HG03066 (cell line): ENCODE data around the gene RTN4RL2.
A peak's percentile ranks its signal among the peaks of the same experiment; 100 is the strongest.
"Not testable (repeated sequence)": the region's sequence is repeated elsewhere in the genome, so short reads cannot be mapped to it uniquely, and the experiment has no call there.

ENCODE experiments used
- ATAC-seq: cut with Tn5 transposase; IDR thresholded peaks from one replicate; pipeline ENCODE4 v1.9.1; 2021; ENCODE audit warnings: low read depth; ENCODE audit not compliant: unreplicated experiment

Gene RTN4RL2

GRCh38 chr11:57432149-57432561, 28.2 kb upstream of the RTN4RL2 start:
- no peak for ATAC-seq

DNA sequence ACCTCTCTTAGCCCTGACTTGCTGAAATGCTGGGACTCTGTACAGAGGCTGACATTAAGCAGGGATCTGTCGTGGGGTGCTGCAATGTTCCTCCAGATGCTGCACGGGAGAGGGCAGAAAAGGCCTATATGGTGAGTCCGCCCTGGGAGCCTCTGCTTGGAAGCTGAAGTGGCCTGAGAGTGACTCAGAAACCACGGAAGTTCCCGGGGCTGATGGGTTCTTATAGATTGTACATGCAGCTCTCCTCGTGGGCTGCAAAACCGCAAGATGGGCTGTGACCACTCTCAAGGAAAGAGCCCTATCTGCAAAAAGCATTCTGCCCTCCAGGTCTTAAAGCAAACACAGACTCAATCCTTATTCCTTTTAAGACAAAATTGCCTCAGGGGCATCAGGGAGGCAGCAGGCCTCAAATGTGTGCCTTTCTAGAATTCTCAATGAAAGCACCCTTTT, 27.6 kb upstream of the RTN4RL2 start:
- no peak for ATAC-seq

DNA sequence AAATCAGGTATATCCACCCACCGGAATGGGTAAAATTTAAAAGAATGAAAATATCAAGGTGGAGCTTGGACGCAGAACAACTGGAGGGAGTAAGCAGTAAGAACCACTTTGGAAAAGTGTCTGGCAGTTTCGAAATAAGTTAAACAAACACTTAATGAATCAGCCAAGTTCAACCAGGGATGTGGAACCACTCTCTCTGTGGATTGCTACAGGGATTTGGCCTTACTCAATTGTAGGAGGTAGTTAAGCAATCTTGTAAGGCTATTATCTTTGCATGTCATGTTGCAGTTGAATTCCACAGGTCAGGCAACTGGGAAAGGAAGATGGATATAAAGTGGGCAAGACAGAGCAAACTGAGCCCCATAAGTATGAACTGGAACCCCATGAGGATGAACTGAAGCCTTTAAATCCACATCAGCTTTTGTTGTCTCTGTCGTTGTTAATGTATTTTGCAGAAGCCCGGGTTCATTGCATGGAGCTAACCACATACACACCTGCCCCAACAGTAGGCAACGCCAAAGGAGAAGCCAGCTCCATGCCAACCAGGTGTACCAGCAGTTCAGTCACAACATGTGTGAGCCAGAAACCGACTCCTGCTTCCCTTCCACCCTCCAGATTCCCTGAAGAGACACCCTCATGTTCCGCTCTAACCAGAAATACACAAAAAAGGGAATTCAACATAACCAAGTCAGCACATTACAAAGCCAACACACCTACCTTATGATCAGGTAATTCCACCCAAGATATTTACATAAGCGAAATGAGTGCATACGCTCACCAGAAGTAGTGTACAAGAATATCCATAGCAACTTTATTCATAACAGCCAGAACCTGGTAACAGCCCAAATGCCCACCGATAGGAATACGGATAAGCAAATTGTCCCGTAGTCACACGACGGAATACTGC, 25.4 kb upstream of the RTN4RL2 start:
- ATAC-seq = no peak

DNA sequence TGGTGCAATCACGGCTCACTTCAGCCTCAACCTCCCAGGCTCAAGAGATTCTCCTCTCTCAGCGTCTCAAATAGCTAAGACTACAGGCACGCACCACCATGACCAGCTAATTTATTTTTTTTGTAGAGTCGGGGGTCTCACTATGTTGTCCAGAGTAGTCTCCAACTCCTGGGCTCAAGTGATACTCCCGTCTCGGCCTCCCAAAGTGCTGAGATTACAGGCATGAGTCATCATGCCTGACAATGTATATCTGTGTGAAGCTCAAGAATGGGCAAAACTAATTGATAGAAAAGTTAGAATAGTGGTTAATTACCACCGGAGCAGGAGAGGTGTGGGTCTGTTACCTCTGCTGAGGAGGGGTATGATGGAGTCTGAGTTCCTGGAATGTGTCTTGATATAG, 24.3 kb upstream of the RTN4RL2 start:
- no peak for ATAC-seq

DNA sequence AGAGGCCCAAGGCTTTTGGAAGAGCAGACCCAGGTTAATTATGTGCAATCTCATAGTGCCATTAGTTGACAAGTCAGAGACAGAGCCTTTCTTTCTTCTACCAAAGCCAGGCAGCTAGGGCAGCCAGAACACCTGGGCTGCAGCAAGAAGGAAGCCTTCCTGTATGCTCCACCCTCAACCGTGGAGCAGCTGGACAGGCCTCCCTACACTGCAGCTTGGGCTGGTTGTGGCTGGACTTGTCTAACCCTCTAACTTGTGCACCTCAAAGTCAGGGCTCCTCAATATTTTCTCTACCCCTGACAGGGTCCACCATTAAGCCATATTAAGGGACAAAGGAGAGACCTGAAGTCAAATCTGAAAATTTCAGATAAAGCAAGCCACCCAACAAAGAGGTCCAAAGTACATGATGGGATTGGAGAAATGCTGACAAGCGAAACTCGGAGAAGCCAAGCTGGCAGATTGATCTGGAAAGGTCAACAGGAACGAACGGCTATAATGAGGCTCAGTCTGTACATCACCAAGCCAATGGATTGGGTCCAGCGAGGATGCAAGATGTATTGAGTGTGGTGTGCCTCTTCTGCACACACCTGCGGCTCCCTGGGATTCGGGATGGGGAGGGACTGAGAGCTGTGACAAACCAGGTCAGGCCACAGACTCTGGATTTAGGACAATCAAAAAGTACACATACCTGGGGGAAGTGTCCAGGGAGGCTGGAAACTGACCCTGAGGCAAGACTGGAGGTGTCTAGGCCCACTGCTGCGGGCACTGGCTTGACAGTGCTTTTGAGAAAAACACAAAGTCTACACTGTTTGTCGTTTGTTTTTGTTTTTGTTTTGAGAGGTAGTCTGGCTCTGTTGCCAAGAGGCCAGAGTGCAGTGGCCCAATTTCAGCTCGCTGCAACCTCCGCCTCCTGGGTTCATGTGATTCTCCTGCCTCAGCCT, 21.7 kb upstream of the RTN4RL2 start:
- no peak for ATAC-seq

- ATAC-seq = no peak
These were observed 20.5 kb upstream of the RTN4RL2 start for GRCh38 chr11:57439786-57440185.

- ATAC-seq = no peak
These were observed 19.4 kb upstream of the RTN4RL2 start for GRCh38 chr11:57440744-57441414.

GRCh38 chr11:57444362-57445121, 15.8 kb upstream of the RTN4RL2 start:
- ATAC-seq = no peak

- ATAC-seq = not testable (repeated sequence)
These were observed 15.3 kb upstream of the RTN4RL2 start for GRCh38 chr11:57445122-57445394.

DNA sequence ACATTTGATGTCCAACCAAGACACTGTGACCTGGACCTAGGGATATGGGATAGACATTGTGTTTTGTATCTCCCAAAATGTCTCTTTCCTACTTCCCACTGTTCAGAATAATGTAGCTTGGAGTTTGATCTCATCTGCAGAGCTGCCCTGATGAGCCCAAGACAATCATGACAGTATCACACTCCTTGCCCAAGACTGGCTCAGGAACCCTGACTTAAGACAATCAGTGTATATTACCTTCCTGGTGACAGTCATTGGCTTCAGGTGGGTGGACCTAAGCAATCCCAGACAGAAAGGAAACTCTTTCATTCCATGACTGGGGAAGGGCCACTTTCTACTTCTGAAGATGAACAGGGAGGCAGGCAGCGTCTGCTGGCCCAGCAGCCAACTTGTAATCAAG, 14.3 kb upstream of the RTN4RL2 start:
- no peak for ATAC-seq

DNA sequence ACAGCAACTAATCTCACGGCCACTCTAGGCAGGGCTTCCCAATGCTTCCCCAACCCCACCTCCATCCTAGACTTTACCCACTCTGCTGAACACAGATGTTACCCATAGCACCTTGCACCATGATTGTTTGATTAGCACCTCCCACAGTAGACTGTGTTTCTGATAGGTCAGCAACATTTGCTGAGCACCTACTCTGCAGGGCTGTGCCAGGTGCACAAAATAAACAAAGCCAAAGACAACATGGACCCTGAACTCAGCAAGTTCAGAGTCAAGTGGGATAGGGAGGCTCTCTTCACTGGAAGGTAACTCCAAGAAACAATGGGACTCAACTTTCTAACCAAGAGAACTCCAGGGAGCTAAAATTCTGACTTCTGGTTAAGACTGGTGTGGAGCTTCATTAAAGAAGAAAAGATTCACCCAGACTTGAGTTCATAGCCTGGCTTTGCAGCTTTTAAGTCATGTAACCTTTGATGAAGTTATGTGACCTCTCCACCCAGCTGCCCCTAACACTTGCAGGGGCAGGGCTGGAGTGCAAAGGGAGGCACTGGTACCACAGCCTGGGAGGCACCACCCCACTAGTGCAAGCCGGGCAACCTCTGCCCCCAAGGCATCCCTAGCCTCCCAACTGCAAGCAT, 6.7 kb upstream of the RTN4RL2 start:
- ATAC-seq = no peak

DNA sequence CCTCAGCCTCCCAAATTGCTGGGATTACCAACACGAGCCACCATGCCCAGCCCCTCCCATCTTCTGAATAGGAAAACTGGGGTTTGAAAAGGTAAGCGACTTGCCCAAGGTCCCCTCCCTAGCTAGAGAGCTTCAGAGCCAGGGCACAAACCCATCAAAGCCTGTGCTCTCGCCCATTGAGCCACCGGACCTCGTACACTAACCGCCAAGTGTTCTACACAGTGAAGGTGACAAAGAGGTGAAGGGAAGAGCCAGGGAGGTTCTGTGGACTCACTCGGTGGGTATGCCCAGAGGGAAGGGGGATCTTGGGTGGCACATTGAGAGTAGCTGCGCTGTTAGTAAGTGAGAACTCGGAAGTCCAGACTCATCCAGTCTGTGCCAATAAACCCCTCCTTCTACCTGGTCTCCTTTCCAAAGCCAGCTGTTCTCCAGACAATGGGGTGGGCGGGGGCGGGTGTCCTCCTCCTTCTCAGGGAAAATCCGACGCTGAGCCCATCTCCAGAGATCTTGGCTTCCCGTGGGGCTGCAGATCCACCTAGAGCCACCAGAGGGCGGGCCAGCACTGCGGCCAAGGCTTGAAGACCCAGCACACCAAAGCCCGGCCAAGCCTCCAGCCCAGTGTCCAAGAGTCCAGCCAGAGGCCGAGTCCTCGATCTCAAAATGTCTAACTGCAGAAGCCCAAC, 3.2 kb upstream of the RTN4RL2 start:
- ATAC-seq = peak; percentile 57

DNA sequence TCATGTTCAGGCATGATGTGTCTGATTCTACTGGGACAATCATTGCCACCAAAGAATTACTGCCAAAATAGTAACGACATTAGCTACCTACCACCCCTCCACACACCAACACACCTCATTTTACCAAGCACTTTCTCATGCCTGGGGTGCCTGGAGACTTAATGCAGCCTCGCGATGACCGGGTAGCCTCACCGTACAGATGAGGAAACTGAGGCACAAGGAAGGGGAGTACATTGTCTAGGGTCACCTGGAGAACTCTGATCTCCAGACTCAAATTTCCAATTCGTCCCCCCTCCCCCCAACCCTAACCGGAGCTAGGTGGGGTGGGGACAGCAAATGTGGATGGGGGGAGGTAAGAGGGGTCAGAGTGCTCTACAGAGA, 2.7 kb upstream of the RTN4RL2 start:
- ATAC-seq = peak; percentile 21

DNA sequence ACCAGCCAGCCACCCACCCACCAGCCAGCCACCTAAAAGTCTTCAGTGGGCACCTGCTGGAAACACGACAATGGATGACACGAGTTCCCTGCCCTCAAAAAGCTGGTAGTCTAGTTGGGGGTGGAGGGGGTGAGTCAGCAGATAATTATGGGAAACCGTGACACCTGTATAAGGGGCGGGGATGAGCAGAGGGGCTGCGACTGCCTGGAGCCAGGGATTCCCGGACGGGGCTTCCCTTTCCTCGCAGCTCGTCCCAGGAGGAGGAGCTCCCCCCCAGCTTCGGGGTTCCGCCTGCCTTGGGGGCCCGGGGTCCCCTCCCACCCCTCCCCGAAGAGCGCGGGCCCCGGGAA, 2.3 kb upstream of the RTN4RL2 start:
- ATAC-seq = no peak

GRCh38 chr11:57458410-57459163, 1.7 kb upstream of the RTN4RL2 start:
- no peak for ATAC-seq

- no peak for ATAC-seq
These were observed 935 bp upstream of the RTN4RL2 start for GRCh38 chr11:57459164-57460021.
